HG03060 (cell line): Measurements from ENCODE around the gene SLC11A2.
"Not testable (repeated sequence)": the region's sequence is repeated elsewhere in the genome, so short reads cannot be mapped to it uniquely, and the experiment has no call there.

Source experiments
- ATAC-seq: cut with Tn5 transposase; IDR thresholded peaks from one replicate; pipeline ENCODE4 v1.9.1; 2021; ENCODE audit warnings: low read depth, moderate number of reproducible peaks; ENCODE audit not compliant: unreplicated experiment

SLC11A2 gene

DNA sequence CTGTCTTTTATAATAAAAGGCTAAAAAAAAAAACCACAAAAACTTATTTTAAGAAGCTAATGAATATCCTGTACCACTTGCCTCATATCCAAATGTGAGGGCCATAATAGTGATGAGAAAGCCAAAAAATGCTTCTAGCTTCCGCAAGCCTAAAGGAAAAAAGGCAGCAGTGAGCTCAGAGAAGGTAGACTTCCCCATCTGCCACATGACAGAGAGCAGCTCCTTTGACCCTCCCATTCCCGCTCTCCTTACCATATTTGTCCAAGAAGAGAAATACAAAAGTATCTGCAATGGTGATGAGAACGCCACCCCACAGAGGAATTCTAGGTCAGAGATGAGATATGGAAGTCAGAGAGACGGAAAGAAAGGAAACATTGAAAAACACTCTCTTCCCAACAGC is 27.1 kb downstream of the SLC11A2 start:
- no peak for ATAC-seq

DNA sequence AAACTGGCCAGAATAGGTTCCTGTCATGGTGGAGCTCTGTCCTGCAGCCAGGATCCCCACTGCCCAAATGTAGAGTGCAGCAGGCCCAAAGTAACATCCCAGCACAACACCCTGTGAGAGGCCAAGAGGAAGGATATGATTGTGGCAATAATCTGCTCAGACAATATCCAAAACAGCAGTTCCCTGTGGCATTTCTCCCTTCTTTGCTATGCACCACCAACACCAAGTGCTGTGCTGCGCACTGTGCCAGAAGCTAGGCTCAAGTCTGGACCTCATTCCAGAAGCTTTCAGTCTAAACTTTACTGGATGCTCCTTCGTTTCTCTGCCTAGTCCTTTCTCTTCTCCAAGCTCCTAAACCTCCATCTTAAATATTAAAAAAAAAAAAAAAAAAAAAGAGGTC is 33.4 kb downstream of the SLC11A2 start:
- no peak for ATAC-seq

- no peak for ATAC-seq
Observed at GRCh38 chr12:50991291-50991690, 34.9 kb downstream of the SLC11A2 start.

- ATAC-seq, result no peak
Observed at GRCh38 chr12:50990791-50991190, 35.4 kb downstream of the SLC11A2 start.

DNA sequence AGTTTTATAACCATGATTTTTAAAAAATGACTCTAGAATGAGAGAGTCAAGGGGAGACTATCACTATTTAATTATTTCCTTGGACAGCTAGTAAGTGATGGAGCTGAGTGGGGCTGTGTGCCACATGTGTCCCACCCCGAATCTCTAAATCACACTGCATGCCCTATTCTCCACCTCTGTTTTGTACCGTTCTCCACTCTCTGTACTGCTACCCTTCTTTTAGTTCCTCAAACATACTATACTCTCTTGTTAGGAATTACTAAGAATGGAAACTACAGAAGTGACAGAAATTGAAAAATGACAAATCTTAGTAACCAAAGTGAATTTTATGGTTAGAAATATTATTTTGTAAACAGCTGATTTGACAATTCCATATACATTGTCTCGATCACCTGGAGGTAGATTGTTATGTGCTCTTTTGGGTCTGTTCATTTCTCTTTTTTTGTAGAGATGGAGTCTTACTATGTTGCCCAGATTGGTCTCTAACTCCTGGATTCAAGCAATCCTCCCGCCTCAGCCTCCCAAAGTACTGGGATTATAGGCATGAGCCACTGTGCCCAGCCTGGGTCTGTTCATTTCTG is 35.9 kb downstream of the SLC11A2 start:
- no peak for ATAC-seq

GRCh38 chr12:50988871-50989270 is 37.3 kb downstream of the SLC11A2 start:
- ATAC-seq, result no peak

- ATAC-seq, result no peak
Observed at GRCh38 chr12:50988051-50988450, 38.1 kb downstream of the SLC11A2 start.

GRCh38 chr12:50986966-50987737 is 39.0 kb downstream of the SLC11A2 start:
- no peak for ATAC-seq

GRCh38 chr12:50985322-50985721 is 40.9 kb downstream of the SLC11A2 start:
- no peak for ATAC-seq

DNA sequence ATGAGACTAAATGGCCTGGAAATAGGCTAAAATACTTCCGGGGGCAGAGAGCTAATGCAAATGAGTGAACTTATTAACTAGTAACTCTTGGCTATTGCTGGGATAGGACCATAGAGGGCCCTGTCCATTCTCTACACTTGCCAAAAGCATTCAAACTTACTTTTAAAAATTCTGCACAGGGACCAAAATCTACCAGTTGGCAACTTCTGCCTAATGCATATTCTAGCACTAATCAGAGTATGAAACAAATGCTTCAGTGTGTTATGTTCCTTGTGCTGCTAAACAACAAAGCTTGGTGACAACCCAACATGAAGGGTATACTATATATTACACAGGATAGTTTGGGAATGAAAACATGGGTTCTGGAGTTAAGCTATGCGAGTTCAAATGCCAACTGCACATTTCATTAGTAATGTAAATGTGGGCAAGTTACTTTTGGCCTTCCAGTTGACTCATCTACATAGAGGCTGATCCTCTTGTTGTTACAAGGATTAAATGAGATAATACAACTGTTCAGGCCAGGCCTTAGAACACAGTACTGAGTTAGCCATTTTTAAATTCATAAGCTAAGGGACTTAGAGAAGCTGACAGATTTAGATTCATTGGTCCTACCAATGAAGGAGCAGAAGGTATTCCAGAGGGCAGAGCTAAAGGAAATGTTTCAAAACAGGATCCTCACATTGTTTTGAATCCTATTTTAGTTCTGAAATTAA is 41.4 kb downstream of the SLC11A2 start:
- no peak for ATAC-seq

GRCh38 chr12:50981319-50982239 is 44.6 kb downstream of the SLC11A2 start:
- ATAC-seq, result no peak

DNA sequence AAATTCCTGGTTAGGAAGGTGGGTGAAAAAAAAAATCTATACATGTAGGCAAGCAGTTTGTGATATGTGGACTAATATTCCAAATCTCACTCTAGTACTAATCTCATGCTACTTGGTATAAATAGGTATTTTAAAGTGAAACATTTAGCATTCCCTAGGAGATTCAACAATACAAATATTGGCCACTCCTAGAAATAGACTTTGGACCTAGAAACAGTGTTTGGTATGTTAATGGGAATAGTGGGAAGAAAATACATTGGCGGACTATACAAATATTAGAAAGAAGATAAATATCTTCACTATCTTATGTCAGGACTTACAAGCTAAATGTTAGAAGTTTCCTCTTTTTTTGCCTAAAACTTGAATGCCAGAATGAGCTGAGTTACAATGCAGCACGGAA is 45.6 kb downstream of the SLC11A2 start:
- ATAC-seq, result no peak

- no peak for ATAC-seq
Observed at GRCh38 chr12:50979369-50980052, 46.7 kb downstream of the SLC11A2 start.

- ATAC-seq, result no peak
Observed at GRCh38 chr12:50971946-50972345, 54.2 kb downstream of the SLC11A2 start.

- no peak for ATAC-seq
Observed at GRCh38 chr12:50964432-50964831, 61.8 kb downstream of the SLC11A2 start.

DNA sequence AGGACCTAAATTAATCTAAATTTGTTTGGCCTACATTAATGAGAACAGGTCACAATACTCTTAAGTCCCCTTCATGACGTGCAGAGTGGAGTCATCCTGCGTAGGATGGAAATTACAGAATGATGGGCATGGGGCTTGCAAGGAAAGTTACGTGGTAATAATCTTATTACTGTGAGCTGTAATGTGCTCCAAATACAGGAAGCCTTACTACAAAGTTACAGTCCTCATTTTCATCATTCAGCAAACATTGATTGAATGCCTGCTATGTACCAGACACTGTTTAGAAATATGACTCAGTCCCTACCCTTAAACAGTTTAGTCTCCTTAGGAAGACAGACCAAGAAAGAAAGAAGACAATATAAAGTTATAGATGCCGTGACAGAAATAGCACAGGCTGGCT is 64.5 kb downstream of the SLC11A2 start:
- no peak for ATAC-seq

- ATAC-seq, result no peak
Observed at GRCh38 chr12:50960130-50960529, 66.1 kb downstream of the SLC11A2 start.

DNA sequence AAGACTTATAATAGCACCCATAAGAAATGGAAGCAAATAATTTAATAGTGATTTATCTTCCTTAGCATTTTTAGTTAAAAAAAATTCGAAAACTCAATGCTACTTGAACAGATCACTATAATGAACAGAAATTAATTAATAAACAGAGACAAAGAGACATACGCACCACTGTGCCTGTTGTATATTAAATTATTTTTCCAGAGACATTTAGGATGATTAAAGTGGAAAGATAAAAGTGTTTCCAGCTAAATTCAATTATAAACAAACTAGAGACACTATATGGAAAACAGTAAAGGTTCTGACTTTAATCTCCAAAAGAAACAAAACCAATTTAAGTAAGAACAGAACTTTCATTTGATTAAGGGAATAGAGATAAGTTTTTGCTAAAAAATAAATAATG is 70.5 kb downstream of the SLC11A2 start:
- ATAC-seq, result no peak

GRCh38 chr12:50955288-50955687 is 70.9 kb downstream of the SLC11A2 start:
- ATAC-seq, result no peak

GRCh38 chr12:50954789-50955188 is 71.4 kb downstream of the SLC11A2 start:
- ATAC-seq, result not testable (repeated sequence)
